Measurements from ENCODE around the gene HOXC10. TPM values are rescaled to one million over a fixed set of nuclear protein-coding genes. Genes with fewer than 3 reads are reported as not detected.

Gene HOXC10
- total RNA-seq, 1 donor from 2014 or later, result not detected

- peaks cover 10% of the 10 kb centered on the region for H3K9me3 Mint-ChIP-seq (ENCODE audit: unreplicated experiment)
- FAIRE-seq, result no peak
Measured at GRCh38 chr12:54019924-54020590, 35.1 kb downstream of the HOXC10 start.

GRCh38 chr12:54020591-54021405 is 35.9 kb downstream of the HOXC10 start:
- H3K27me3 ChIP-seq (ENCODE audit: insufficient read depth, low read length), result peaks cover 84% of the 10 kb centered on the region
- H3K4me3 ChIP-seq (ENCODE audit: insufficient read depth, low read depth, low read length), result no peak overlapping the region
- H3K36me3 ChIP-seq (ENCODE audit: insufficient read depth, low read length), result no peaks in the 10 kb centered on the region
- H3K9ac ChIP-seq (ENCODE audit: low read length), result no peak overlapping the region
- H3K4me1 Mint-ChIP-seq (ENCODE audit: low read depth, unreplicated experiment), result no peaks in the 10 kb centered on the region
- FAIRE-seq (no peak), DNase-seq (ENCODE audit: low read depth) (no peak)
- H3K9me3 Mint-ChIP-seq (ENCODE audit: unreplicated experiment), result peaks cover 10% of the 10 kb centered on the region
- H3K4me1 ChIP-seq (ENCODE audit: insufficient read depth, low read length), result no peaks in the 10 kb centered on the region
- no peak overlapping the region for H3K4me2 ChIP-seq (ENCODE audit: low read length)
- H3K27ac ChIP-seq (ENCODE audit: low read depth, low read length), result no peak overlapping the region
- no peaks in the 10 kb centered on the region for H3K9me3 ChIP-seq (ENCODE audit: insufficient read depth, low read depth, low read length)
- H3K27me3 Mint-ChIP-seq (ENCODE audit: low read depth, unreplicated experiment), result peaks cover 85% of the 10 kb centered on the region
- H3K27ac Mint-ChIP-seq (ENCODE audit: unreplicated experiment), result no peak overlapping the region
- H4K20me1 ChIP-seq (ENCODE audit: insufficient read depth, low read length), result no peaks in the 10 kb centered on the region
- no peaks in the 10 kb centered on the region for H3K79me2 ChIP-seq (ENCODE audit: insufficient read depth, low read length)
- H3K36me3 Mint-ChIP-seq (ENCODE audit: low read depth, unreplicated experiment), result peaks cover 2% of the 10 kb centered on the region
- H2AFZ ChIP-seq (ENCODE audit: low read depth, low read length), result no peak overlapping the region
- TF ChIP-seq EZH2 (IDR thresholded peaks at IDR 0.05; ENCODE audit: insufficient read depth, low read length) (no peak), CTCF (IDR thresholded peaks at IDR 0.05; ENCODE audit: insufficient read depth, low read depth, low read length) (no peak)
- no peak overlapping the region for H3K4me3 Mint-ChIP-seq (ENCODE audit: unreplicated experiment)

More at GRCh38 chr12:54019924-54020590, 35.1 kb downstream of the HOXC10 start:
- no peaks in the 10 kb centered on the region for H3K4me1 Mint-ChIP-seq (ENCODE audit: low read depth, unreplicated experiment)
- H3K36me3 Mint-ChIP-seq (ENCODE audit: low read depth, unreplicated experiment), result peaks cover 2% of the 10 kb centered on the region
- no peaks in the 10 kb centered on the region for H3K79me2 ChIP-seq (ENCODE audit: insufficient read depth, low read length)
- H3K27ac ChIP-seq (ENCODE audit: low read depth, low read length), result no peak overlapping the region
- no peak overlapping the region for H3K9ac ChIP-seq (ENCODE audit: low read length)
- H3K27me3 Mint-ChIP-seq (ENCODE audit: low read depth, unreplicated experiment), result peaks cover 85% of the 10 kb centered on the region
- no peak for TF ChIP-seq CTCF (IDR thresholded peaks at IDR 0.05; ENCODE audit: insufficient read depth, low read depth, low read length)
- TF ChIP-seq EZH2 (IDR thresholded peaks at IDR 0.05; ENCODE audit: insufficient read depth, low read length), result peak; percentile 6
- H3K4me2 ChIP-seq (ENCODE audit: low read length), result no peak overlapping the region
- no peaks in the 10 kb centered on the region for H3K36me3 ChIP-seq (ENCODE audit: insufficient read depth, low read length)
- H2AFZ ChIP-seq (ENCODE audit: low read depth, low read length), result no peak overlapping the region
- no peaks in the 10 kb centered on the region for H4K20me1 ChIP-seq (ENCODE audit: insufficient read depth, low read length)
- no peaks in the 10 kb centered on the region for H3K4me1 ChIP-seq (ENCODE audit: insufficient read depth, low read length)
- no peak for DNase-seq (ENCODE audit: low read depth)
- no peak overlapping the region for H3K4me3 ChIP-seq (ENCODE audit: insufficient read depth, low read depth, low read length)
- H3K9me3 ChIP-seq (ENCODE audit: insufficient read depth, low read depth, low read length), result no peaks in the 10 kb centered on the region
- peaks cover 84% of the 10 kb centered on the region for H3K27me3 ChIP-seq (ENCODE audit: insufficient read depth, low read length)
- no peak overlapping the region for H3K27ac Mint-ChIP-seq (ENCODE audit: unreplicated experiment)
- no peak overlapping the region for H3K4me3 Mint-ChIP-seq (ENCODE audit: unreplicated experiment)

Measured in astrocyte (in vitro differentiated cells and primary cell).